GM23338 (cell line): ENCODE data around the gene GRIK4. TPM values are rescaled to one million over a fixed set of nuclear protein-coding genes. Genes with fewer than 3 reads are reported as not detected.

Experiments used
- ATAC-seq: fragments of 200-7000 bp; cut with Tn5 transposase; 3 replicates; pipeline ENCODE4 v1.9.1; 2020
- DNase-seq: peaks from one replicate; pipeline ENCODE4 v3.0.0-alpha.2; 2015; ENCODE audit warnings: low spot score
- H2AFZ ChIP-seq: fragments of 200-600 bp; sonication (generic); 2 replicates; pipeline ENCODE4 v1.8.0; 2016; ENCODE audit warnings: antibody characterized with exemption, mild to moderate bottlenecking, moderate library complexity
- H3F3A ChIP-seq: fragments of 200-600 bp; sonication (generic); replicated peaks from 2 replicates; pipeline ENCODE4 v1.8.0; 2017; ENCODE audit warnings: antibody characterized with exemption, mixed run types, low read depth
- H3K27ac ChIP-seq: fragments of 200-600 bp; sonication (generic); 2 replicates; pipeline ENCODE4 v1.6.1; 2016; ENCODE audit warnings: low read depth
- H3K27me3 ChIP-seq: fragments of 200-600 bp; sonication (generic); 2 replicates; pipeline ENCODE4 v1.8.0; 2016; ENCODE audit warnings: mild to moderate bottlenecking, mixed run types, moderate library complexity; ENCODE audit not compliant: insufficient read depth
- H3K36me3 ChIP-seq: fragments of 200-600 bp; sonication (generic); 2 replicates; pipeline ENCODE4 v1.8.0; 2016; ENCODE audit warnings: mild to moderate bottlenecking; ENCODE audit not compliant: insufficient read depth
- H3K4me1 ChIP-seq: fragments of 200-600 bp; sonication (generic); 2 replicates; pipeline ENCODE4 v1.8.0; 2016; ENCODE audit warnings: mild to moderate bottlenecking, moderate library complexity; ENCODE audit not compliant: insufficient read depth
- H3K4me2 ChIP-seq: fragments of 200-600 bp; sonication (generic); 2 replicates; pipeline ENCODE4 v1.7.1; 2017; ENCODE audit warnings: mixed run types
- H3K4me3 ChIP-seq: fragments of 200-600 bp; sonication (generic); 2 replicates; pipeline ENCODE4 v1.6.1; 2016; ENCODE audit warnings: mixed run types
- H3K79me2 ChIP-seq: fragments of 200-600 bp; sonication (generic); replicated peaks from 2 replicates; pipeline ENCODE4 v1.8.0; 2017; ENCODE audit warnings: mild to moderate bottlenecking; ENCODE audit not compliant: insufficient read depth
- H3K9me2 ChIP-seq: fragments of 200-600 bp; sonication (generic); 2 replicates; pipeline ENCODE4 v1.8.0; 2017; ENCODE audit not compliant: insufficient read depth
- H4K20me1 ChIP-seq: fragments of 200-600 bp; sonication (generic); replicated peaks from 2 replicates; pipeline ENCODE4 v1.8.0; 2017; ENCODE audit warnings: mild to moderate bottlenecking; ENCODE audit not compliant: insufficient read depth
- H3K27ac Mint-ChIP-seq: 2 replicates; pipeline ENCODE4 v1.8.0; 2020; ENCODE audit warnings: inconsistent platforms, mild to moderate bottlenecking, moderate library complexity, mixed read lengths
- H3K27me3 Mint-ChIP-seq: 3 replicates; pipeline ENCODE4 v1.8.0; 2022; ENCODE audit warnings: low read depth, mild to moderate bottlenecking, moderate library complexity, mixed read lengths, inconsistent platforms; ENCODE audit not compliant: insufficient read depth, poor library complexity
- H3K36me3 Mint-ChIP-seq: 3 replicates; pipeline ENCODE4 v1.8.0; 2021; ENCODE audit warnings: low read depth, mild to moderate bottlenecking, inconsistent platforms, moderate library complexity, mixed read lengths
- H3K4me1 Mint-ChIP-seq: 3 replicates; pipeline ENCODE4 v1.8.0; 2020; ENCODE audit warnings: mild to moderate bottlenecking, inconsistent platforms, mixed read lengths
- H3K4me3 Mint-ChIP-seq: 3 replicates; pipeline ENCODE4 v1.8.0; 2021; ENCODE audit warnings: moderate library complexity, mild to moderate bottlenecking, inconsistent platforms, mixed read lengths
- H3K9me3 Mint-ChIP-seq: 3 replicates; pipeline ENCODE4 v1.8.0; 2020; ENCODE audit warnings: moderate library complexity, mild to moderate bottlenecking, inconsistent platforms, mixed read lengths
- CTCF ChIP-seq, 2 experiments: fragments of 200-600 bp in 1 of 2; sonication (generic) in 1 of 2; conservative IDR thresholded peaks; 2 replicates each; pipeline versions ENCODE4 v1.5.1 to v1.6.1; 2016 to 2017; ENCODE audit warnings: antibody characterized with exemption in 2 of 2, low read depth in 2 of 2, mild to moderate bottlenecking in 2 of 2, moderate library complexity in 1 of 2
- JUNB ChIP-seq: IDR thresholded peaks from one replicate; pipeline ENCODE4 v1.6.1; 2016; ENCODE audit warnings: antibody characterized with exemption; ENCODE audit not compliant: unreplicated experiment
- NANOG ChIP-seq: IDR thresholded peaks from 2 replicates; pipeline ENCODE4 v1.6.1; 2016; ENCODE audit warnings: antibody characterized with exemption, borderline replicate concordance
- POLR2AphosphoS5 ChIP-seq: IDR thresholded peaks from 2 replicates; pipeline ENCODE4 v1.6.1; 2016; ENCODE audit warnings: antibody characterized with exemption, low read depth
- REST ChIP-seq: IDR thresholded peaks from one replicate; pipeline ENCODE4 v1.6.1; 2018; ENCODE audit warnings: antibody characterized with exemption; ENCODE audit not compliant: unreplicated experiment
- STAT1 ChIP-seq: IDR thresholded peaks from one replicate; pipeline ENCODE4 v1.6.1; 2016; ENCODE audit warnings: antibody characterized with exemption; ENCODE audit not compliant: unreplicated experiment
- ZNF114 ChIP-seq: fragments of 250-450 bp; sonication (Bioruptor Pico); IDR thresholded peaks from 2 replicates; pipeline ENCODE4 v1.5.0; 2020; ENCODE audit warnings: mild to moderate bottlenecking, moderate library complexity
- ZNF331 ChIP-seq: fragments of 250-450 bp; sonication (Bioruptor Pico); IDR thresholded peaks from 2 replicates; pipeline ENCODE4 v1.5.0; 2020; ENCODE audit warnings: low read depth, mild to moderate bottlenecking, moderate library complexity
- ZNF462 ChIP-seq: fragments of 250-450 bp; sonication (Bioruptor Pico); IDR thresholded peaks from 2 replicates; pipeline ENCODE4 v1.5.0; 2020; ENCODE audit warnings: mild to moderate bottlenecking, moderate library complexity
- polyA plus RNA-seq: library from polyadenylated mRNA; unstranded; fragments of >200 nt; fragmentation: Nextera tagmentation; extraction: Ambion mirVana; gene quantifications from 2 replicates; pipeline ENCODE4 v1.2.1, GENCODE V29; 2016
- total RNA-seq: library from RNA; depleted of rRNA; stranded (reverse); fragments of >200 nt; shearing (Covaris generic); gene quantifications from 2 replicates; pipeline ENCODE4 v1.2.3, GENCODE V29; 2014

GRIK4 gene
- total and polyA plus RNA-seq, 2 experiments from 2014 or later: 0.63 to 2.2 TPM

GRCh38 chr11:120805960-120806555 lies 294.5 kb downstream of the GRIK4 start:
- Mint-ChIP-seq H3K9me3 (no peaks in the 10 kb centered on the region), H3K4me3 (no peak overlapping the region), H3K27ac (no peak overlapping the region), H3K36me3 (no peaks in the 10 kb centered on the region), H3K4me1 (peaks cover 24% of the 10 kb centered on the region), H3K27me3 (peaks cover 2% of the 10 kb centered on the region)
- no peak for DNase-seq
- Histone ChIP-seq H3K27me3 (no peaks in the 10 kb centered on the region), H4K20me1 (no peaks in the 10 kb centered on the region), H3K4me3 (no peak overlapping the region), H2AFZ (no peak overlapping the region), H3K9me2 (peaks cover 4% of the 10 kb centered on the region), H3F3A (no peaks in the 10 kb centered on the region), H3K4me2 (no peak overlapping the region), H3K79me2 (no peaks in the 10 kb centered on the region), H3K27ac (no peak overlapping the region), H3K36me3 (no peaks in the 10 kb centered on the region), H3K4me1 (peaks cover 17% of the 10 kb centered on the region; the same call in 1 of the 2 replicates)
- TF ChIP-seq ZNF331 (CRISPR knock-in tag): no peak
- ATAC-seq: no peak

- ATAC-seq (peak; percentile 58), DNase-seq (peak; percentile 46)
- Histone ChIP-seq H3K79me2 (no peaks in the 10 kb centered on the region), H3K4me2 (no peak overlapping the region; the same call in 1 of the 2 replicates), H3K4me3 (no peak overlapping the region), H3K27me3 (no peaks in the 10 kb centered on the region), H3K4me1 (peaks cover 17% of the 10 kb centered on the region; the same call in 1 of the 2 replicates), H3F3A (no peaks in the 10 kb centered on the region), H3K36me3 (no peaks in the 10 kb centered on the region), H3K27ac (no peak overlapping the region), H4K20me1 (no peaks in the 10 kb centered on the region), H3K9me2 (peaks cover 6% of the 10 kb centered on the region), H2AFZ (no peak overlapping the region)
- H3K27me3 Mint-ChIP-seq: peaks cover 2% of the 10 kb centered on the region
- no peak overlapping the region for H3K4me3 Mint-ChIP-seq
- H3K36me3 Mint-ChIP-seq: no peaks in the 10 kb centered on the region
- H3K27ac Mint-ChIP-seq: no peak overlapping the region
- H3K9me3 Mint-ChIP-seq: no peaks in the 10 kb centered on the region
- peaks cover 22% of the 10 kb centered on the region for H3K4me1 Mint-ChIP-seq
- TF ChIP-seq POLR2AphosphoS5 (no peak), STAT1 (no peak), ZNF114 (CRISPR knock-in tag) (no peak), ZNF331 (CRISPR knock-in tag) (no peak), REST (no peak), CTCF (conservative IDR thresholded peaks at IDR 0.05; ENCODE audit: low read depth in 2 of 2) (no peak), NANOG (no peak), JUNB (no peak), ZNF462 (CRISPR knock-in tag) (no peak)
Measured at GRCh38 chr11:120807414-120808150, 296.0 kb downstream of the GRIK4 start.
